NCI-H2029 treated with DMSO at 0.1 percent for 48 hours (cell line): ENCODE data around the gene HAUS7.

Experiments used
- DNase-seq: peaks from one replicate; lab custom pipeline; 2025; lab: John Stamatoyannopoulos, UW

HAUS7 gene

DNA sequence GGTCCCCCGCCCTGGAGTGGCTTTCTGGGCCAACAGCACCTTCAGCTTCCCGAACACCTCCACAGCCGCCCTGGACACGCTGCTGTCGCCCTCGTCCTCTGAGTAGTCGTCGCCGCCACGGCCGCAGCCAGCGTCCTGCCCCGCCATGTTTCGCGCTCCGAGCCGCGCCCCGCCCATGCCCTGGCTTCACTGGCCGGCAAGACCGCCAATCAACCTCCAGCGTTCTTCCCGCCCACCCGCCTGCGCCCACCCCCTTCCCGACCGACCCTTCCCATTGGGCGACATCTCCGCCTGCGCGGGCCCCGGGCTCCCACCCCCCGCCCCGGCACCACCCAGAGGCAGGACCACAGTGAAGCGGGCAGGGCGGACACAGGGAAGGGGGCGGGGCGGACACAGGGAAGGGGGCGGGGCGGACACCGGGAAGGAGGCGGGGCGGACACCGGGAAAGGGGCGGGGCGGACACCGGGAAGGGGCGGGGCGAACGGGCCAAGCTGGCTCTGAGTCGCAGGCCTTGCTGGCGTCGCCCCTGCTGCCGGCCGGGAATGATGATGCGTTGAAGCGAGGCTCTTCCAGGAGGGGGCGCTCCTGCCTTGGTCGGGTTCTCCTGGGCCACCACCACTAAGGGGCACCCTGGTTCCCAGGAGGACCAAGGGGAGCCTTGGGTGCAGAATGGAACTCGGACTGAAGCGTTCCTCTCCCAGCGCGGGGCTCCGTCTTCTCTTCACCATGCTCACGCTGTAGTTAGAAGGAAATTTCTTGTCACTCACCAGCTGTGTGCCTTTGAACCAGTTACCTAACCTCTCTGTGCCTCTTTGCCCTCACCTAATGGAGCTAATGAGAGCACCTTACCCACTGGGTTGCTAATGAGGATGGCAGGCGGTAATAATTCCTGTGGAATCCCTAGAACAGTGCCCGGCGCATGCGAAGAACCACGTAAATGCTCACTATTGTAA lies at the start of gene HAUS7:
HAUS7 (minus strand) TSS at position 166 of the 953 bp plus-strand sequence; CDS start at position 147, 19 bp downstream.
- DNase-seq, result peak; percentile 39

DNA sequence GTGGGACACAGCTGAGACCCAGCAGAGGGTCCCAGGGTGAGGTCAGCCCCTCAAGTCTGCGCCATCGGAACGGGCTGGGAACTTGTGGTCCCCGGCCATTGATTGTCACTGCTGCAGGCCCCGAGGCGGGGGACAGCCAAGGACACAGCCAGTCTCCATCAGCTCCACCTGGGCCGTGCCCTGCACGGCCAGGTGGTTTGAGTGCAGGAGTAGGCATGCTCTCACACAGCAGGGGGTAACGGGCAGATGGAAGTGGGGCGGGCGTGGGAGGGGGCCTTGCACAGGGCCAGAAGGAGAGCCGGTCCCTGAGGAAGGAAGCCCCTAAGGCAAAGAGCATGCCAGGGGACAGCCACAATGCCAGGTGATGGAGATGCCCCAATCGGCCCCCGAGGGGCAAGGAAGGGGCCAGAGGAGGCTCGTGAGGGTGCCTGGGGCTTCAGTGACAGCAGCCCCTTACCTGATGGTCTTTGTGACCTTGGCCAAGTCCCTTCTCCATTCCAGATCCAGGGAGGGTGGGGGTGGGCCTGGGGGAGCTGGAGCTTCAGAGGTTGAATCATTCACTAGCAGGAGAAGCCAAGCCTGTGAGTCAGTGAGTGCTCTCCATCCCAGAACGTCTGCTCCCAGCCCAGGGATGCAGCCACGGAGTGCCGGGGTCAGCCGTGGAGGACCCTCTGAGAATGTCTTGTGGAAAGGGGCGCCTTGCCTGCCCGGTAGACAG lies 49.4 kb upstream of the HAUS7 start:
- no peak for DNase-seq

DNA sequence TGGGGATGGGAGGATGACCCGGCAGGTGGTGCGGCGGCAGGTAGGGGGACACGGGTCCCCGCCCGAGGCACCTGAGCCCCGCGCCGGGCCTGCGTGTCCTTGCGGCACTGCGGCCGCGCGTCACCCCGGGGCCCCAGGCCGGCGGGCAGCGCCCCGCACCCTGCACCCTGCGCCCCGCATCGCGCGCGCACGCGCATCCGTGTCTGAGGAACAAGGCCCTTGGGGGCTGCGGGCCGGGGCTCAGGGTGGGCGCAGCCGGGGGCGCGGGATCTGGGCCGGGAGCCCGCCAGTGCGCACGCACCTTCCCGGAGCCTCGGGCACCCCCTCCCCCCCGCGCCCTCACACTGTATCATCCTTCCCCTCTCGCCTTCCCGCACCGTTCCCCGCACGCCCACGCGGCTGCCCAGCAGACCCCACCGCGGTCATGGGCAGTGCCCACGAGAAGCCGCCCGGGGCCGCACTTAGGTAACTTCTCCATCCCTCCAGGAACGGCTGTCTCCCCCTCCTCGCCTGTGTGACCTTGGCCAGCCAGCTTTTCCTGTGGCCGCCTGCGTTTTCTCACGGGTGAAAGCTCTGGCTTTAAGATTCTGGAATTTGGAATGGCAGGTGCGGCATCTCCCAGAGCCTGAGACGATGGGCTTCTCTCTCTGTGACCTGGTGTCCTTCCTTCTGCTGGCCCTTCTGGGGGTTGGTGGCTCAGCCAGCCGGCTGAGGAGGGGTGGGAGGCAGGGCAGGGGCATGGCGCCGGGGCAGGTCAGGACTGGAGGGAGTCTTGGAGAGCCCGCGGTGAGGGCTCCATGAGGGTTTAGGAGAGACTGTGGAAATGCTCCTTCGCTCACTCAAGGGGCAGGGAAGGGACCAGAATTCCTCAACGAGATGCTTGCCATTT lies 47.8 kb upstream of the HAUS7 start:
- DNase-seq, result no peak

DNA sequence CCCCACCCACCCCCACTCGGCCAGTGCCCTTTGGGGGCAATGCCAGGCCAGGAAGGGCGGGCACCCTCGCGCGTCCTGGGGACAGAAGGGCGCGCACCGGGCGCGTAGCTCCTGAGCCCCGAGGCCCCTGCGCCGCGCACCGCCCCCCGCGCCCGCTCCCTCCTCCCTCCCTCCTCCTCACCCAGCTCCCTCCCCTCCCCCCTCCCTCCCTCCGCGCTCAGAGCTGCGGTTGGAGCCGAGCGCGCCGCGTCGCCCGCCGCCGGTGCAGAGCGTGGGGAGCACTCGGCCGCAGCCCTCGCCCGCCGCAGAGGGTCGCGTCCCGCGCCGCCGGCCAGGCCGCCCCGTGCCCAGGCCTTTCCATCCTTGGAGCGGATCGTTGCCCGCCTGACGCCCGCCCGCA lies 47.0 kb upstream of the HAUS7 start, which contains the start of gene ATP2B3:
ATP2B3 (plus strand) TSS at position 220 of the 400 bp plus-strand sequence. CDS start 18,606 bp downstream, outside the sequence.
- no peak for DNase-seq

DNA sequence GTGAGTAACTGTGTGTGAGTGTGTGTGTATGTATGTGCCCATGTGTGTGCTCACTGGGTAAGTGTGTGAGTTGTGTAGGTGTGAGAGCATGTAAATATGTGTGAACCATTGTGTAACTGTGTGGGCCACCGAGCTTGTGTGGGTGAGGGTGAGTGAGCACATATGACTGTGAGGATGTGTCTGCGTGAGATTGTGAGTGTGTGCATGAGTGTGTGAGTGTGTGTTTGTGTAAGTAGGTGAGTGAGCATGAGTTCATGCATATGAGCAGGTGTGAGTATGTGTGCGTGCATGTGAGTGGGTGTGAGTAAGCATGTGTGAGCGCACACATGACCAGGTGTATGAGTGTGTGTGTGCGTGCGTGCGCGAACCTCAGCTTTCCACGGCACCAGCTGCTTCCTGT lies 45.7 kb upstream of the HAUS7 start:
- DNase-seq, result no peak

DNA sequence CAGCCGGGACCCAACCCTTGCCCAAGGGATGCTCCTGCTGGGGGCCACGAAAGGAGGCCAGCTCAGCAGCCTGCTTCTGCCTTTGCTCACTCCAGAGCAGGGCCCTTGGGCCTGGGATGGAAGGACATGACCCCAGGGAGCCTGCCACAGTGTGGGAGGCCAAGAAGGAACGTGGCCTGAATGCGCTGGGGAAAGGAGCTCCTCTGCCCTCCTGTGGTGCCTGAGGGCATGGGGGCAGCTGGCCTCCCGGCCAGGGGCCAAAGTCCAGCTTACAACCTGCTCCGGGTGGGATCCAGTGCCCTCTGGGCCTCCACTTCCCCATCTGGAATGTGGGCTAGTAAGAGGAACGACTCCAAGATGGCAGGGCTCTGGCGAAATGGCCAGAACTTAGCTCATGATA lies 45.1 kb upstream of the HAUS7 start:
- no peak for DNase-seq

DNA sequence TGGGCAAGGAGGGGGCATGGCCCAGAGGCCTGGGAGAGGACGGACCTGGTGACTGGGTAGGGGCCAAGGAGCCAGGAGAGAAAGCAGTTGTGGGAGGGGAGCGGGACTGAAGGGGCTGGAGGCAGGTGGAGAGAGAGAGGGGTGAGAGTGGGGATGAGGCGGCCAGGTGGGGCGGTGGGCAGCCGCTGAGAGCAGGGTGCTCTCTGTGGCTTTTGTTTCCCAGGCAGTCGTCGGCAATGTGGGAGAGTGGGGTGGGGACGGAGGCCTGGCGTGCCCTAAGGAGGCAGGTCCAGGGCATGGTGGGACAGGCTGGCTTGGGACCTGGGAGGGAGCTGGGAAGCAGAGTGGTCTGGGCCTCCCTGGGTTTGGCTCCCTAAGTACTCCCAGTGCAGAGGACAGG lies 43.9 kb upstream of the HAUS7 start:
- DNase-seq, result no peak

DNA sequence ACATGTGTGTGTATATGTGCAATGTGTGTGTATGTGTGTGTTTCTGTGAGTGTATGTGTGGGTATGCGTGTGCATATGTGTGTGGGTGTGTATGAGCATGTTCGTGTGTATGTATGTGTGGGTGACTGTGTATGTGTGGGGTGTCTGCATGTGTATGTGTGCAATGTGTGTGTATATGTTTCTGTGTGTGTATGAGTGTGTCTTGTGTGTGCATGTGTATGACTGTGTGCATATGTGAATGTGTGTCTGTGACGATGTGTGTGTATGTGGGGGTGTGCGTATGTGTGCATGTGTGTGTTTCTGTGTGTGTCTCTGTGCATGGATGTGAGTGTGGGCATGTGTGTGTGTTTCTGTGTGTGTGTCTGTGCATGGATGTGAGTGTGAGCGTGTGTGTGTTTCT lies 42.9 kb upstream of the HAUS7 start:
- no peak for DNase-seq

DNA sequence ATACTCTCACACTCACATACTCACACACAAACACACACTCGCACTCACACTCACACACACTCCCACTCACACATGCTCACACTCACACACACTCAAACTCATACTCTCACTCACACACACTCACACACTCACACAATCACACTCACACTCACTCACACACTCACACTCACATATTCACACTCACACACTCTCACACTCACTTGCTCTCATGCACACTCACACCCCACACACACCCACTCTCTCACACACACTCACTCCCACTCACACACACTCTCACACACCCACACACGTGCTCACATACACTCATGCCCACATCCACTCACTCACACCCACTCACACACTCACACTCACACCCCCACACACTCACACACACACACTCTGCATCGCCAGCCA lies 42.1 kb upstream of the HAUS7 start:
- DNase-seq, result no peak

DNA sequence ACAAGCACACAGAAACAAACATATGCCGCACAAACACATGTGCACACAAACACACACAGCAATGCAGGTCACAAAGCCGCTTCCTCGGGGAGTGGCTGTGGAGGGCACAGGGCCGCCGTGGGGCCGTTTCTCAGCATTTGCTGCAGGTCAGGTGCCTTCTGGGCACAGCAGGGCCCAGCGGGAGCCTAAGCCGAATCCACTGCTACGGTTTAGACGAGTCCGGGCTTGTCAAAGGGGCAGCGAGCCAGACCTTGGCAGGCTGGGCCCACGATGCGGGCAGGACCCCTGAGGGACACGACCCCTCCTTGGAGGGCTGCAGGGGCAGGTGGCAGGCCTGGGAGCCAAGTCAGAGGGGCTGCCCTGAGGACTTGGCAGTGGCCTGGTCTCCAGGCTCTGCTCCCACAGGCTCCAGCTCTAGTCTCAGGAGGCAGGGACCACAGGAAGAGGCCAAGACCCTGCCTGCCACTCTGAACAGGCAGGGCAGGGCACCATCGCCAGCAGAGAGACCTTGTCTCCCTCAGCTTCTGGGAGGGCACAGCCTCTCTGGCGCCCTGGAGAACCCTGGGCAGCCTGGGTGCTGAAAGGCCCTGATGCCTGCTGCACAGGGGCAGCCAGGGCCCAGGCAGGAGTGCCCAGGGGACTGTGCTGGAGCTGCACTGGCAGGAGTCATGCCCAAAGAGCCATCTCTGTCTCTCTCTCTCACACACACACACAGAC lies 41.6 kb upstream of the HAUS7 start:
- DNase-seq, result no peak

DNA sequence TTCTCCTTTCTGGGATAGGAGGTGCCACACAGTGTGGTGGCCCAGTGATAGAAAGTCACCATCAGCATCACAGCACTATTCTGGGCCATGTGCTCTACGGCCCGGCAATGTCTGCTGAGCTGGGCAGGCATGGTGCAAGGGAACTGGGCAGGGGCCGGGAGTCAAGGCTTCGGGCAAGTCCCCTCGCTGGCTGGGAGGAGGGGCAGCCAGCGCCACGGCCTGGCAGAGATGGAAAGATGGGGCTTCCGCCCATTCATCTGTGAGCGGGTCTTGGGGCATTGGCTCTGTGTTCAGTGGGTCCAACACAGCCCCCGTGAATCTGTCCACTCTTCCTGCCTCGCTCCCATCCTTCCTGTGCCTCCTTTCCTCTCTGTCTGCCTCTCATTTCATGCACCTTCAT lies 40.0 kb upstream of the HAUS7 start:
- no peak for DNase-seq

DNA sequence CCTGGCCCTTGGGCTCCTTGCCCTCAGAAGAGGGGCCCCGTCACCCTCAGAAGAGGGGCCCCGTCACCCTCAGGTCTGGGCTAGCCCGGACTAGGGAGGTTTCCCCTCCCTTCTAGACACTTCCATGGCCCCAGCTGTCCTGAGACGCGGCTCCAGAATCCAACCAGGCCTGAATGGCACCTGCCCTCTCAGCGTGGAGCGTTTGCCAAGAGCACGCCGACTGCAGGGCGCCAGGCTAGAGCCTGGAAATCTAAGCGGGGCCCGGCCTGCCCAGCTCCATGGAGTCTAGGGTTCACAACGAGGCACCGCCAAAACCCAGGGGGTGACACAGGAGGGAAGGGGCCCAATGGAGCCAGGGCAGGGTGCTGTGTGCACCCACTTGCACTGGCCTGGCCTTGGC lies 39.2 kb upstream of the HAUS7 start:
- DNase-seq, result no peak

DNA sequence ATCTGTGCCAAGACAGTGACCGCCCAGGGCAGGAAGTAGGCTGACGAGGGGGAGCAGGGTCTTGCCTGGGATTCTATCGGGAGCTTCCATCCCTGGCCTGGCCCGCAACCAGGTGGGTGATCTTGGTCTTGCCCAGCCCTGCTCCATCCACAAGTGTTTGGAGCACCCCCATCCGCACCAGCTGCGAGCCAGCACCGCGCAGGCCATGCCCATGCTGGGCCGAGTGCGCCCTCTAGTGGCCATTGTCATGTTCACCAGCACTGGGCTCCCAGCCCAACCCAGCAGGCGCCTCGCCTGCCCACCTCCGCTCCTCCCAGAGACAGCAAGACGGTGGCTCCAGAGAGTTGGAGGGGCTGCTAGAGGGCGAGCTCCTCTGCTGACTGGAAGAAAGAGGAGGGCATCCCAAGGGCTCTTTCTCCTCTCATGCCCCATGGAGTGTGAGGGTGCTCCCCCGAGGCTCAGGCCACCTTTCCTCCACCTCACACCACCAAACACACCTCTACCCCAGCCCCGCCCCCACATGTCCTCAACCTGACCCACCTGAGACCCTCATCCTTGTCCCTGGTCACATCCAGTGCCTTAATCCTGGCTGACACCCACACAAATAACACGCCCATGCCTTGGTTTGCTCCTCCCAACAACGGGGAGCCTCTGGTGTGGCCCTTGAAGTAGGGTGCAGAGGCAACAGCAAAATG lies 37.3 kb upstream of the HAUS7 start:
- no peak for DNase-seq

DNA sequence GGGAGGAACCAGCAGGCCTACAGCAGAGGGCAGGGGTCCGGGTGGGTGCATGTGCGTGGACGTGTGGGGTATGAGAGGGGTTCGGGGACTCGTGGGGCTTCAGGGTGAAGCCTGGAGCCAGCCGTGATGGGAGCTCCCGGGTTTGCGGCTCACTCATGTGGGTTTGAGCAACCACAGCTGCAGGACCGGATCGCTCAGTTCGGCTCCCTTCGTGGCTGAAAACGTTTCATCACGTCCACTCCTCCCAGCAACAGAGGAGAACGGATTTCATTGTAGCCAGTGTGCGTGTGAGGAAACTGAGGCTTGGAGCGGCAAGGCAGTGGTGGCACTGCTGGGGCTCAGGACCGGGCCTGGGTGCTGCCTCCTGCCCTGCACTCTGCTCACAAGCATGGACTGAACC lies 35.0 kb upstream of the HAUS7 start:
- DNase-seq, result no peak

DNA sequence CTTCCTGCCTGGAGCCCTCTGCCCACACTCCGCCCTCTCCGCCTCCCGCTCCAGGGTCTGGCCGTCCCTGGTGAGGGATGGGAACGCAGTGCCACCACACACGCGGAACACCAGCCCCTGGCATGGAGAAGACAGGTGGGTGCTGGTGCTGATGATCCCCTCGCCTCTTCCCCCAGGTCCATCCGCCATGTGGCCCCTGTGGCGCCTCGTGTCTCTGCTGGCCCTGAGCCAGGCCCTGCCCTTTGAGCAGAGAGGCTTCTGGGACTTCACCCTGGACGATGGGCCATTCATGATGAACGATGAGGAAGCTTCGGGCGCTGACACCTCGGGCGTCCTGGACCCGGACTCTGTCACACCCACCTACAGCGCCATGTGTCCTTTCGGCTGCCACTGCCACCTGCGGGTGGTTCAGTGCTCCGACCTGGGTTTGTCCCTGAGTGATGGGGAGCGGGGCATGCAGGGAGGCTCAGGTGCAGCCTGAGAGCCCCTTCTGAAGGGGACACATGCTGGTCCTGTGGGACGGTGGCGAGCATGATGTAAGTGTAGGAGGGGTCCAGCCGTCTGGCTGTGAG lies 34.2 kb upstream of the HAUS7 start:
- no peak for DNase-seq

DNA sequence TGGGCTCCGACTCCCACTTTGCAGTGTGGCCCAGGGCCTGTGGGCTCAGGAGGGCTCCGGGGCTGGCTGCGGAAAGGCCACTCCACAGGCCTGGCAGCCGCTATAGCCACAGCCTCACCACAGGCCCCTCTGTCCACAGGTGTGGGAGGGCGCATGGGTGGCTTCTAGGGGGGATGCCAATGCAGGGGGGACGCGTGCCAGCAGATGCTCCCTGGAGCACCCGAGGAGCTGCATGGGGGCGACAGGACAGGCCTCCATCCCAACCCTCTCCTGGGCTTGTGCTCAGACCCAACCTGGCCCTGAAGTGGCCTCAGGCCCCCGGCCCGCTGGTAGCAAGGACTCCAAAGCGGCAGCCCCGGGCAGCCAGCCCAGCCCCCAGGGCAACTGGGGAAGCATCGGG lies 32.4 kb upstream of the HAUS7 start:
- no peak for DNase-seq

DNA sequence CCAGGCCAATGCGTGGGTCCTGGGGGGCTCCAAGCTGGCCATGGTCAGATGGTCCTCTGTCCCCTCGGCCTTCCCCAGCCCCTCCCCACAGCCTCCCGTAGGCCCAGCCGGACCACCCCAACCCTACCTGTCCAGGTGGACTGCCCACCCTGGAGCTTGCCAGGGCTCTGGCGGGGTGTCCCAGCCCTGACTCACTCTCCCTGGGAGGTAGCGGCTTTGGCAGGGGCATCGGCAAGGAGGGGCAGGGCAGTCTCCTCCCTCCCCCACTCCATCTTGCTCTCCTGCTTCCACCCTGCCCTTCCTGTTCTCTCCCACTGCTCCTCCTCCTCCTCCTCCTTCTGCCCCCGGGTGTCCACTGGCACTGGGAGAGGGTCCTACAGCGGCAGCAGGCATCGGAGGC lies 31.8 kb upstream of the HAUS7 start:
- no peak for DNase-seq

DNA sequence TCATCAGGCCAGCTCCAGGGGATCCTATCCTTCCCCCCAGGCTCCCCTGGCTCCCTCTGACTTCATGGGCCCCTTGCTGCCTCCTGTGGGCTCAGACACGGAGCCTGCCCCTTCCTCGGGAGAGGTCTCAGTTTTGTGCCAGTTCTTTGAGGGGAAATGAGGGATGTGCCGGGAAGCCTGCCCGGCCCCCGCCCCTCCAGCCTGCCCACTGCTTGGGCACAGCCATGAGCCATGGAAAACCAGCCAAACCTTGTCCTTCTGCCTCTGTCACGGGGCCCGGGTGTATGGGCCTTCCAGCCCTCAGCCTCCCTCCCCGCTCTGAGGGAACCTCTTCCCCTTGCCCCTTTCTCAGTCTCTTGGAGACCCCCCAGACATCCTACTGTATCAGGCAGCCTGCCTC lies 31.2 kb upstream of the HAUS7 start:
- DNase-seq, result no peak

DNA sequence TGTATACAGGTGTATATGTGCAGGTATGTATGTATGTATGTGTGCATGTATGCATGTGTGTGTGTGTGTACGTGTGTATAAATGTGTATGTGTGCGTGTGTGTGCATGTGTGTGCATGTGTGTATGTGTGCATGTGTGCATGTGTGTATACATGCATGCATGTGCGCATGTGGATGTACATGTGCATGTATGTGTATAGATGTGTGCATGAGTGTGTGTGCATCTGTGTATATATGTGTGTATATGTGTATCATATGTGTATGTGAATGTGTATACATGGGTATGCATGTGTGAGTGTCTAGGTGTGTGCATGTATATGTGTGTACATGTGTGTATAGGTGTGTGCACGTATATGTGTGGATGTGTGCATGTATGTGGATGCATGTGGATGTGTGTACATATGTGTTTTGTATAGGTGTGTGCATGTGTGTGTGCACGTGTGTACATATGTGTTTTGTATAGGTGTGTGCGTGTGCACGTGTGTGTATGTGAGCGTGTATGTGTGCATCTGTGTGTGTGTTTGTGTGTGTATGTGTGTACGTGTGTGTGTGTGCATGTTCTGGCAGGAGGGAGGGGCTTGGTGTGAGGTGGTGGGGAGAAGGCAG lies 30.4 kb upstream of the HAUS7 start:
- DNase-seq, result no peak

DNA sequence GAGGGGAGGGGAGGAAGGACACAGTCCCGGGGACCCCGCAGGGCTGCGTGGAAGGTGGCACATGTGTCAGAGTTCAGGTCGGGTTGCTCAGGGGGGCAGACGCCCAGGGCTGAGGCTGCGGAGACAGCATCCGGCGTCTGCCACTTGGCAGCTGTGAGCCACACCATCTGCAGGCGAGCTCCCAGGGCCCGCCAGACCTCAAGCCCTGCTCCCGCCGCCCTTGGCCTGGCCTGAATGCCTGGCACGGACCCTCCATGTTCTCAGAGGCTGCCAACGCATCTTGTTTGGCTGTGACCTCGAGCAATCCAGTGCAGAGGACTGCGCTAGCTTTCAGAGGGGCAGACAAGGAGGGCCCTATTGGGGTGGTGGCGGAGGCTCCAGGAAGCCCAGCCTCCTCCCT lies 29.5 kb upstream of the HAUS7 start:
- no peak for DNase-seq
